Measurements from ENCODE around the gene XXYLT1.

- TF ChIP-seq SP1 (IDR thresholded peaks at IDR 0.05) = no peak
- no peak for TF ChIP-seq HDGF (IDR thresholded peaks at IDR 0.05; ENCODE audit: borderline replicate concordance)
- no peak for TF ChIP-seq FOXK2 (IDR thresholded peaks at IDR 0.05)
- TF ChIP-seq FOXA1 (IDR thresholded peaks at IDR 0.05) = no peak
- no peak for TF ChIP-seq CTBP1 (IDR thresholded peaks at IDR 0.05; ENCODE audit: borderline replicate concordance)
- no peak for TF ChIP-seq SUZ12 (IDR thresholded peaks at IDR 0.05)
These were observed 210.8 kb downstream of the XXYLT1 start for GRCh38 chr3:195060217-195060481.

Measured in HEK293T (cell line).